Measurements from ENCODE around the gene ZSCAN25. TPM values are rescaled to one million over a fixed set of nuclear protein-coding genes. Genes with fewer than 3 reads are reported as not detected.

Gene ZSCAN25
- total RNA-seq, 1 donor from 2014 or later = 22.9 TPM

DNA sequence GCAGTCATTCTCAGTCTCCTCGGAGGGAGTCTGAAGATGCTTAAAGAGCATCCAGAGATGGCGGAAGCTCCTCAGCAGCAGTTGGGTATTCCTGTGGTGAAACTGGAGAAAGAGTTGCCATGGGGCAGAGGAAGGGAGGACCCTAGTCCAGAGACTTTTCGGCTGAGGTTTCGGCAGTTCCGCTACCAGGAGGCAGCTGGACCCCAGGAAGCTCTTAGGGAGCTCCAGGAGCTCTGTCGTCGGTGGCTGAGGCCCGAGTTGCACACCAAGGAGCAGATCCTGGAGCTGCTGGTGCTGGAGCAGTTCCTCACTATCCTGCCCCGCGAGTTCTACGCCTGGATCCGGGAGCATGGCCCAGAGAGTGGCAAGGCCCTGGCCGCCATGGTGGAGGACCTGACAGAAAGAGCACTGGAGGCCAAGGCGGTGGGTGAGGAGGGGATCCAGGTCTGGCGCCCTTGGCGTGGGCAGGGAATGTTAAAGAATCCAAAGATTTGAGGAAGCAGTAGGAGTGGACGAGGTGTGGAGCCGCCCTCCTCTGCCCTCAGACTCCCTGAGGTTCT, 2.9 kb downstream of the ZSCAN25 start:
- Mint-ChIP-seq H3K36me3 (peaks cover 25% of the 10 kb centered on the region), H3K9me3 (no peaks in the 10 kb centered on the region), H3K27ac (no peak overlapping the region), H3K27me3 (no peaks in the 10 kb centered on the region), H3K4me1 (ENCODE audit: unreplicated experiment) (peaks cover 27% of the 10 kb centered on the region), H3K4me3 (peak overlapping the region; percentile 97)
- DNase-seq (ENCODE audit: extremely low spot score, unreplicated experiment) = peak; percentile 64
- TF ChIP-seq, protein P1, sequence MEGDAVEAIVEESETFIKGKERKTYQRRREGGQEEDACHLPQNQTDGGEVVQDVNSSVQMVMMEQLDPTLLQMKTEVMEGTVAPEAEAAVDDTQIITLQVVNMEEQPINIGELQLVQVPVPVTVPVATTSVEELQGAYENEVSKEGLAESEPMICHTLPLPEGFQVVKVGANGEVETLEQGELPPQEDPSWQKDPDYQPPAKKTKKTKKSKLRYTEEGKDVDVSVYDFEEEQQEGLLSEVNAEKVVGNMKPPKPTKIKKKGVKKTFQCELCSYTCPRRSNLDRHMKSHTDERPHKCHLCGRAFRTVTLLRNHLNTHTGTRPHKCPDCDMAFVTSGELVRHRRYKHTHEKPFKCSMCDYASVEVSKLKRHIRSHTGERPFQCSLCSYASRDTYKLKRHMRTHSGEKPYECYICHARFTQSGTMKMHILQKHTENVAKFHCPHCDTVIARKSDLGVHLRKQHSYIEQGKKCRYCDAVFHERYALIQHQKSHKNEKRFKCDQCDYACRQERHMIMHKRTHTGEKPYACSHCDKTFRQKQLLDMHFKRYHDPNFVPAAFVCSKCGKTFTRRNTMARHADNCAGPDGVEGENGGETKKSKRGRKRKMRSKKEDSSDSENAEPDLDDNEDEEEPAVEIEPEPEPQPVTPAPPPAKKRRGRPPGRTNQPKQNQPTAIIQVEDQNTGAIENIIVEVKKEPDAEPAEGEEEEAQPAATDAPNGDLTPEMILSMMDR (conservative IDR thresholded peaks at IDR 0.05) = no peak

DNA sequence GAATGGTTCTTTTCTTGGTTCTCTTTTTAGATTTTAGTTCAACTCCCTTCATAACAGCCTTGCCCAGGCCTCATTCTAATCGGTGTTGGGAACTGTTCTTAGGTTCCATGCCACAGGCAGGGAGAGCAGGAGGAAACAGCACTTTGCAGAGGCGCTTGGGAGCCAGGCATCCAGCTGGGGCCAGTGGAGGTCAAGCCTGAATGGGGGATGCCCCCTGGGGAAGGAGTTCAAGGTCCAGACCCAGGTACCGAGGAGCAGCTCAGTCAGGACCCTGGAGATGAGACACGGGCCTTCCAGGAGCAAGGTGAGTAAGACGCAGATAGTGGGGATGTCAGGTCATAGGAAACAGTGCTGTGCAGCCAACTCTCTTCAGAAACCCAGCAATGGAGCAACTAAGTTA, 4.5 kb downstream of the ZSCAN25 start:
- H3K9me3 Mint-ChIP-seq = no peaks in the 10 kb centered on the region
- no peaks in the 10 kb centered on the region for H3K27me3 Mint-ChIP-seq
- DNase-seq (ENCODE audit: extremely low spot score, unreplicated experiment) = peak; percentile 29
- no peak overlapping the region for H3K27ac Mint-ChIP-seq
- TF ChIP-seq, protein P1 (conservative IDR thresholded peaks at IDR 0.05) = no peak
- H3K4me1 Mint-ChIP-seq (ENCODE audit: unreplicated experiment) = peaks cover 25% of the 10 kb centered on the region
- peaks cover 34% of the 10 kb centered on the region for H3K36me3 Mint-ChIP-seq
- H3K4me3 Mint-ChIP-seq = no peak overlapping the region

DNA sequence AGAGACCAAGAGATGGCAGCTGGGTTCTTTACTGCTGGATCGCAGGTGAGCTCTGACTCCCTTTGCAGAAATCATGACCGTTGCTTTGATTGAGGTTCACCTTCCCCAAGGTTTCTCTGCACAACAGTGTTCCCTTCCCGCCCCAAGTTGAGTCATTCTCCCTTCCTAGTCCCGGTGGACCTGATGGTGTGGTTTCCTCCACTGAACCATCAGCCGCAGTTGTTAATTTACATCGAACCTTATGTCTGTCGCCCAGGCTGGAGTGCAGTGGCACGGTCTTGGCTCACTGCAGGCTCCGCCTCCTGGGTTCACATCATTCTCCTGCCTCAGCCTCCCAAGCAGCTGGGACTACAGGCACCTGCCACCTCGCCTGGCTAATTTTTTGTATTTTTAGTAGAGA, 5.8 kb downstream of the ZSCAN25 start:
- Mint-ChIP-seq H3K27ac (no peak overlapping the region), H3K4me1 (ENCODE audit: unreplicated experiment) (peaks cover 13% of the 10 kb centered on the region), H3K4me3 (no peak overlapping the region), H3K36me3 (peaks cover 43% of the 10 kb centered on the region), H3K27me3 (no peaks in the 10 kb centered on the region), H3K9me3 (no peaks in the 10 kb centered on the region)
- DNase-seq (ENCODE audit: extremely low spot score, unreplicated experiment) = no peak
- TF ChIP-seq, protein P1 (conservative IDR thresholded peaks at IDR 0.05) = no peak

DNA sequence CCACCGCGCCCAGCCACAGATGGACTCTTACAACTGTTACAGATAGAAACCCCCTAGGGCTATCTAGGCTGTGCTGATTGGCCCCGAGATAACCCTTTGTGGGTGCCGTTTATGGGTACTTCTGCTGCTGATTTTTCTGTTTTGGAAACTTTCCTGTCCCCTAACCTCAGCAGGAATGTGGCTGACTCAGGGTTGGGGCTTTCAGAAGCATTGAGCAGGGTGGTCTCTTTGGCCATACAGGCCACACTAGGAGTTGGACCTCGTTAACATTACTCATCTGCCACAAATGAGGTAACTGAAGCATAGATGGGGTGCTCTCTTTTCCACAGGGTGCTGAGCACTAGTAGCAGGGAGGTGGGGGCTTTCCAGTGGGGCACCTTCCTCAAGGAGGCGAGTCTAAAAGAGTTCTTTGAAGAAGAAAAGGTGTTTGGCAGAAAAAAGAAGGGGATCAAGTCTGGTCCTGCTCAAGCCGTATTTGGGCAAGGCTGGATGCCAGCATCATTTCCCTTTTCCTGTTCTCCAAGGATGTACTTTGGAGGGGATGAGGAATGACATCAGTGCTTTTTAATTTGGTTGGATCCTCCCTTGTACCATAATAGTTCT, 6.4 kb downstream of the ZSCAN25 start:
- Mint-ChIP-seq H3K27me3 (no peaks in the 10 kb centered on the region), H3K27ac (peak overlapping the region; percentile 48), H3K4me1 (ENCODE audit: unreplicated experiment) (peaks cover 7% of the 10 kb centered on the region), H3K36me3 (peaks cover 43% of the 10 kb centered on the region), H3K9me3 (no peaks in the 10 kb centered on the region), H3K4me3 (no peak overlapping the region)
- DNase-seq (ENCODE audit: extremely low spot score, unreplicated experiment) = peak; percentile 10
- TF ChIP-seq, protein P1 (conservative IDR thresholded peaks at IDR 0.05) = no peak

DNA sequence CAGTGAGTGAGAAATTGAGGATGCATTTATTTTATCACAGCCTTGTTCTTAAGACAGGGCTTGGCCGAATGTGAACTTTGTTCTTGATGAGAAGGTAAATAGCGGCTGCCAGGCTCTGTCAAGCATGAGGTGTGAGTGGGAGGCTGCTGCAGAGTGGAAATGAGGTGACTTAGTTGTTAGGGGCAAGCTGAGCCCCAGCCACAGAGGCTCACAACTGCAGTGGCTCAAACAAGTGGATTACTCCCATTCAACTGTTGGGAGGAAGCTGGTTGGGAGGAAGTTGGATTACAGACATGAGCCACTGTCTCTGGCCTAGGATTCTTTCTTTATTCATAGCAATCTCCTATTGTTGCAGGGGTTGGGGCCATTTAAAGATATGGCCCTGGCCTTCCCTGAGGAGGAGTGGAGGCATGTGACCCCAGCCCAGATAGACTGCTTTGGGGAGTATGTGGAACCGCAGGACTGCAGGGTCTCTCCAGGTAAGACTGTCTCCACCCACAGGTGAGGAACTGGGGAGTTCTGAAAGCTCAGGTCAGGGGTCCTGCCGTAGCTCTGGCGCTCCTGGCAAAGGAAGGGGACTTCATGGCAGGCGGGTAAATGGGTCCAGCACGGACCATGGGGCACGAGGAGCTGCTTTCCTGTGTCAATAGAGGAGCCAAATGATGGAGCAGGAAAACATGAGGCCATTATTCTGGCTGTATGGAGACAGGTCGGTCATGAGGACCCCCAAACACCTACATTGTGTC, 7.1 kb downstream of the ZSCAN25 start:
- Mint-ChIP-seq H3K36me3 (peaks cover 43% of the 10 kb centered on the region), H3K4me3 (no peak overlapping the region), H3K4me1 (ENCODE audit: unreplicated experiment) (peaks cover under 1% of the 10 kb centered on the region), H3K27me3 (no peaks in the 10 kb centered on the region), H3K27ac (peak overlapping the region; percentile 48), H3K9me3 (no peaks in the 10 kb centered on the region)
- TF ChIP-seq, protein P1 (conservative IDR thresholded peaks at IDR 0.05) = no peak
- DNase-seq (ENCODE audit: extremely low spot score, unreplicated experiment) = peak; percentile 32
